Measurements from ENCODE around the gene MAN2B1.

The MAN2B1 gene

DNA sequence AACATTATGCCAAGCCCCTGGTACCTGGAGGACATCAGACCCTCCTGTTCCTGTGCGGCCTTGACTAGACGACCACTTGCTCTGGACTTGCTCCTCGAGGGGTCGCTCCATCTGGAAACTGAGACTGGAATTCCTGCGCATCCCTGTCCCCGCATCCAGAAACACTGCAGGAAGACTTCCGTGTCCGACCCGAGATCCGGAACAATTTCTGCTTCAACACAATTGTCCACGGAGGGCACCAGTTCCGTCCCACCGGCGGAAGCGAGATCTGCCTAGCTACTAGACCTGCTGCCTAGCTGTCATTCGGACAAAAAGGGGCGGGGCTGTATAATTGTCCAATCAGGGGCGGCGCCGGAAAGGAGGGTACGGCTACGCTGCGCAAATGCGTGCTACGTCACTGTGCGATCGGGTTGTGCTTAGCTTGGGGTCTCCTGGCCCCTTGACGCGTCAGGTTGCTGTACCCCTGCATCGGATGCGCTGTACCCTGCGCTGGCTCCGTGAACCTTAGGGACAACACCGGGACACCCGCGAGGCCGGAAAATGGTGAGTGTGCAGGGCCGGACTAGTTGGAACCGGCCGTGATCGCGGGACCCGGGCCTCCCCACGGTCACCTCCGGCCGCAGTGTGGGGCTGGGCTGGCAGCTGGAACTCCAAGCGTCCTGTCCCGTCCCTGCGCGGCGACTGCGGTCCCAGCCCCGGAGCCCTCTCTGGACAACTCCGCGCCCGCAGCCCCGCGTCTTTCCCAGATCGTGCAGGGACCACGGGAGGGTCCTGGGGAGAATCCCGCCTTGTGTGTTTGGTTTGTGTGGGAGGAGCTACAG, 55.8 kb downstream of the MAN2B1 start, which contains the start of the genes ZNF490 and ZNF791:
TSS of gene ZNF490 (minus strand) at position 274 of the 821 bp plus-strand sequence. CDS start at position 141, 133 bp downstream.
TSS of gene ZNF791 (plus strand) at position 381 of the 821 bp plus-strand sequence. CDS start at position 541, 160 bp downstream.
- peak; percentile 89 to 92 for DNase-seq

DNA sequence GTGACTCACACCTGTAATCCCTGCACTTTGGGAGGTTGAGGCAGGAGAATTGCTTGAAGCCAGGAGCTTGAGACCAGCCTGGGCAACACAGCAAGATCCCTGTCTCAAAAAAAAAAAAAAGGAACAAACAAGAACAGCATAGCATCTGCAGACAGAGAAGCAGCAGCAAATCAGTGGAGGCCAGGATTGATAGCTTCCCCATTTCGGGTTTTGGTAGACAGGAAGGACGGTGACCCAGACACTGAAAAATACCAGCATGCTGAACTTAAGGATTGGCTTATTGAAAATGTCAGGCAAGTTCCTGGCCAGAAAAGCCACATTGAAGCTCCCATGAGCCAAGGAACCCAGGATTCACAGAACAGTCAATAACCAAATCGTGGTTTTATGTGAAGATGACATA, 58.9 kb downstream of the MAN2B1 start:
- DNase-seq, result no peak

DNA sequence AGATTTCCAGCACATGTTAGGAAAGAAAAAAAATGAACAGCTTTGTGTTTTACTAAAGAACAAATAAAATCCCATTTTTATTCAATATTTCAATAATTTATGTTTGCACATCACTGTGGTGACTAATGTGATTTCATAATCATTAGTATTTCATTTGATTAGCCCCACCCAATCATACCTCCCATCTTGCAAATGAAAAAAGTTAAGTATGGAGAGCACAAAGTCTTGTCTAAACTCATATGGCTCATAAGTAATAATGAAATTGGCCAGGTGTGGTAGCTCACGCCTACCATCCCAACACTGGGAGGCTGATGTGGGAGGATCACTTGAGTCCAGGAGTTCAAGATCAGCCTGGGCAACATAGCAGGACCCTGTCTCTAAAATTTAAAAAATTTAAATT, 59.7 kb downstream of the MAN2B1 start:
- DNase-seq, result no peak

DNA sequence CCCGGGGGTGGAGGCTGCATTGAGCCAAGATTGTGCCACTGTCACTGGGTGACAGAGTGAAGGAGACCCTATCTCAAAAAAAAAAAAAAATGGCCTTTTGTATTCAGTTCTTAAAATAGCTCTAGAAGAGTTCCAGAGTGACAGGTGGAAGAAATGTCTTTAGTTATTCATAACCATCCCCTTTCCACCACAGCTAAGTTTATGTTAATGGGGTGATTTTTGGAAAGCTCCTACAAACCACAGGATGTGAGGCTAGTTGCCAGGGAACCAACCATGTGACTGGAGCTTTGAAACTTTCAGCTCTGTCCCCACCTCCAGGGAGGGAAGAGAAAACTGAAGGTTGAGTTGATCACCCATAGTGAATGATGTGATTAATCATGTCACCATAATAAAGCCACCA, 62.8 kb downstream of the MAN2B1 start:
- DNase-seq, result no peak

DNA sequence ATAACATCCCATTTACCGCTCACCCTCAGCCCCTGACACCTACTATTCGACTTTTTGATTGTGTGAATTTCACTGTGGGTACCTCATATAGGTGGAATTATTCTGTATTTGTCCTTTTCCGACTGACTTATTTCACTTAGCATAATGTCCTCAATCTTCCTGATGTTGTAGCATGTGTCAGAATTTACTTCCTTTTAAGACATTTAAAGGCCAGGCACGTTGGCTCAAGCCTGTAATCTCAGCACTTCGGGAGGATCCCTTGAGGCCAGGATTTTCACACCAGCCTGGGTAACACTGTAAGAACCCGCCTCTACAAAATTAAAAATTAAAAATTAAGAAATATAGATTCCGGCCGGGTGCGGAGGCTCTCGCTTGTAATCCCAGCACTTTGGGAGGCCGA, 68.9 kb downstream of the MAN2B1 start:
- DNase-seq, result no peak

DNA sequence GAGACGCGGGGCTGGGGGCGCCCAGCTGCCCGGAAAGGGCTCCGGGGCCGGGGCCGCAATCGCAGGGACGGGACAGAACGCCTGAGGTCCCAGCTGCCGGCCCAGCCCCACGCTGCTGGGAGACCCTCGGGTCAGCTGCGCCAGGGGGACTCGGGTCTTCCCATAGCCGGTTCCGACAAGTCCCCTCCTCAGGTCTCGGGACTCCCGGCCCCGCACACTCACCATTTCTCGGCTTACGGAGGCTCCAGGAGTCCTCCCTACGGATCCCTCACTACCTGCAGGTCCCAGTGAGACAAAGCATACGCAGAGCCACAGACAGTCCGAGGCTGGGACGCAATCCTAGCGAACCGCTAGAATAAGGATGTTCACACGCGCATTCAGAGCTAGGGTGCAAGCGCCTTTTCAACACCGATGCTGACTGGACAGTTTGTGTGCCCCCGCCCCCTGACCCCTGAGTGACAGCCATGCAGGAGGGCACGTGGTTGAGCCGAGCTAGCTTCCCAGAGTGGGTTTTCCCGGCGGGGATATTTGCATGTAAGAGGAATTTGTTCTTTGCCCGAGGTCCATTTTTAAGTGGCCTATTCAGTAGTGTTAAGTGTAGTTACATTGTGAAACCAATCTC, 69.5 kb downstream of the MAN2B1 start:
- no peak for DNase-seq
